B cell (primary cell): ENCODE measurements around the gene TAX1BP1.

Experiments used
- CTCF ChIP-seq: fragments of 200-600 bp; IDR thresholded peaks from one replicate; pipeline ENCODE4 v1.8.0; 2022; ENCODE audit warnings: antibody characterized with exemption, mild to moderate bottlenecking
- EZH2 ChIP-seq: IDR thresholded peaks from 2 replicates; pipeline ENCODE4 v1.6.1; 2012; ENCODE audit warnings: borderline replicate concordance, low read depth, mild to moderate bottlenecking, moderate library complexity, low read length; ENCODE audit not compliant: insufficient read depth, poor library complexity, severe bottlenecking

GRCh38 chr7:27802999-27803398 lies 63.0 kb downstream of the TAX1BP1 start:
- TF ChIP-seq CTCF, result no peak
- TF ChIP-seq EZH2, result no peak
